Epithelial cell of esophagus (primary cell): Measurements from ENCODE around the gene KRTCAP3.
"Not testable (repeated sequence)": the region's sequence is repeated elsewhere in the genome, so short reads cannot be mapped to it uniquely, and the experiment has no call there.

Experiments used
- DNase-seq: peaks from one replicate; pipeline ENCODE4 v3.0.0; 2010; ENCODE audit warnings: low read depth
- H3K4me3 ChIP-seq: 2 replicates; pipeline ENCODE4 v1.5.1; 2011; ENCODE audit warnings: mild to moderate bottlenecking, low read length, control low read depth
- CTCF ChIP-seq: IDR thresholded peaks from 2 replicates; pipeline ENCODE4 v1.5.1; 2011; ENCODE audit warnings: low read depth, mild to moderate bottlenecking, low read length, control low read depth, inconsistent platforms; ENCODE audit not compliant: insufficient read depth; ENCODE audit errors: missing control alignments

Gene KRTCAP3

GRCh38 chr2:27409321-27410073 is 32.7 kb upstream of the KRTCAP3 start, which contains the start of gene PPM1G:
PPM1G (minus strand) TSS chr2:27409591; CDS start chr2:27409422, 169 bp downstream.
- H3K4me3 ChIP-seq: peak within 1 kb of the TSS; percentile 90
- DNase-seq: peak; percentile 97
- no peak for TF ChIP-seq CTCF

- no peak overlapping the region for H3K4me3 ChIP-seq
- DNase-seq: no peak
- no peak for TF ChIP-seq CTCF
These were observed 29.6 kb upstream of the KRTCAP3 start for GRCh38 chr2:27412419-27413152.

- no peak for TF ChIP-seq CTCF
- no peak overlapping the region for H3K4me3 ChIP-seq
- DNase-seq: no peak
These were observed 26.0 kb upstream of the KRTCAP3 start for GRCh38 chr2:27416151-27416550.

GRCh38 chr2:27420996-27421395 is 21.2 kb upstream of the KRTCAP3 start:
- TF ChIP-seq CTCF: no peak
- no peak overlapping the region for H3K4me3 ChIP-seq
- peak; percentile 48 for DNase-seq

- TF ChIP-seq CTCF: no peak
These were observed 20.4 kb upstream of the KRTCAP3 start for GRCh38 chr2:27421660-27422250.

GRCh38 chr2:27422958-27423357 is 19.2 kb upstream of the KRTCAP3 start:
- H3K4me3 ChIP-seq: no peak overlapping the region
- no peak for TF ChIP-seq CTCF
- DNase-seq: no peak

More at GRCh38 chr2:27421660-27422250, 20.4 kb upstream of the KRTCAP3 start:
- H3K4me3 ChIP-seq: no peak overlapping the region
- no peak for DNase-seq

GRCh38 chr2:27425039-27425438 is 17.1 kb upstream of the KRTCAP3 start:
- not testable (repeated sequence) for H3K4me3 ChIP-seq, DNase-seq
